GM12878 (cell line): Measurements from ENCODE around the gene DIDO1. TPM values are rescaled to one million over a fixed set of nuclear protein-coding genes. Genes with fewer than 3 reads are reported as not detected.

Experiments
- ATAC-seq: fragments of 200-7000 bp; cut with Tn5 transposase; 3 replicates; pipeline ENCODE4 v1.9.1; 2020; ENCODE audit warnings: mild to moderate bottlenecking, moderate library complexity
- BruUV-seq: library from RNA; stranded (reverse); fragments of 400-500 nt; replicated peaks from 2 replicates; lab custom pipeline; 2021; lab: Mats Ljungman, UMichigan
- CTCF ChIA-PET: fragments of 300-600 bp; sonication (Branson Sonifier 250); formaldehyde crosslinking; extraction: SDS; loops from one replicate; lab custom pipeline; 2021; ENCODE audit warnings: inconsistent platforms; lab: Yijun Ruan, JAX
- POLR2A ChIA-PET: fragments of 350-600 bp; formaldehyde crosslinking; extraction: SDS; loops from one replicate; lab custom pipeline; 2021; ENCODE audit warnings: inconsistent platforms; lab: Charles Lee
- RAD21 ChIA-PET: fragments of 300-600 bp; sonication (Branson Sonifier 250); formaldehyde crosslinking; loops from one replicate; lab custom pipeline; 2023; ENCODE audit warnings: antibody characterized with exemption; ENCODE audit not compliant: unreplicated experiment; lab: Charles Lee
- SMC1A ChIA-PET: fragments of 300-600 bp; sonication (Branson Sonifier 250); formaldehyde crosslinking; loops from one replicate; lab custom pipeline; 2023; ENCODE audit not compliant: unreplicated experiment, uncharacterized antibody; lab: Charles Lee
- DNase-seq: peaks from one replicate; pipeline ENCODE4 v3.0.0-alpha.2; 2011; ENCODE audit warnings: low read depth, low spot score
- FAIRE-seq: peaks from 3 replicates; lab custom pipeline; 2011; peaks lifted over from hg19 to GRCh38; lab: Jason Lieb, UNC
- H2AFZ ChIP-seq: 2 replicates; pipeline ENCODE4 v1.6.0; 2011; ENCODE audit warnings: low read depth, low read length, control low read depth; ENCODE audit not compliant: control insufficient read depth
- H3K27ac ChIP-seq: 2 replicates; pipeline ENCODE4 v1.5.1; 2011; ENCODE audit warnings: control low read depth; ENCODE audit not compliant: control insufficient read depth, insufficient read depth
- H3K27me3 ChIP-seq, 2 experiments: replicated peaks in 1 of 2; 2 replicates each; pipeline versions ENCODE4 v1.6.0 to v1.6.1; 2011; ENCODE audit warnings: low read length in 1 of 2; ENCODE audit not compliant: control insufficient read depth in 2 of 2, insufficient read depth in 2 of 2
- H3K36me3 ChIP-seq, 2 experiments: 2 replicates each; pipeline ENCODE4 v1.5.1; 2011; ENCODE audit warnings: low read length in 1 of 2; ENCODE audit not compliant: control insufficient read depth in 2 of 2, insufficient read depth in 2 of 2
- H3K4me1 ChIP-seq: 2 replicates; pipeline ENCODE4 v1.6.1; 2011; ENCODE audit warnings: mild to moderate bottlenecking, low read length, moderate library complexity, mixed read lengths; ENCODE audit not compliant: control insufficient read depth, insufficient read depth
- H3K4me2 ChIP-seq: 2 replicates; pipeline ENCODE4 v1.6.0; 2011; ENCODE audit warnings: control low read depth; ENCODE audit not compliant: control insufficient read depth, insufficient read depth
- H3K4me3 ChIP-seq: fragments of 200-600 bp; sonication (generic); 2 replicates; pipeline ENCODE4 v1.5.1; 2016
- H3K79me2 ChIP-seq: 2 replicates; pipeline ENCODE4 v1.6.0; 2011; ENCODE audit warnings: low read length; ENCODE audit not compliant: control insufficient read depth, insufficient read depth
- H3K9ac ChIP-seq: 2 replicates; pipeline ENCODE4 v1.8.0; 2011; ENCODE audit warnings: low read length, control low read depth, mixed read lengths; ENCODE audit not compliant: control insufficient read depth, insufficient read depth
- H3K9me3 ChIP-seq: replicated peaks from 3 replicates; pipeline ENCODE4 v1.5.1; 2011; ENCODE audit warnings: mild to moderate bottlenecking, low read length; ENCODE audit not compliant: control insufficient read depth, insufficient read depth
- H4K20me1 ChIP-seq: 2 replicates; pipeline ENCODE4 v1.6.0; 2011; ENCODE audit not compliant: control insufficient read depth, insufficient read depth
- WGBS: methylation state at CpG from one replicate; pipeline ENCODE4 v1.1.6; 2016; ENCODE audit warnings: low lambda C conversion rate; ENCODE audit not compliant: insufficient replicate concordance, insufficient coverage; ENCODE audit errors: missing lambda C conversion rate; 5-methylcytosine and 5-hydroxymethylcytosine counted together
- in situ Hi-C: fragments of 300-500 bp; cut with MboI; formaldehyde crosslinking; loops from 9 replicates; pipeline ENCODE4 v1.14.3; 2018; ENCODE audit warnings: mixed read lengths
- intact Hi-C: fragments of 100-400 bp; cut with micrococcal nuclease; formaldehyde crosslinking; loops from one replicate; pipeline ENCODE4 v1.14.2; 2022; ENCODE audit not compliant: unreplicated experiment
- polyA plus RNA-seq, 11 experiments: library from polyadenylated mRNA; depleted of rRNA in 4 of 11; unstranded in 6 of 11; stranded (reverse) in 5 of 11; fragments of >200 nt; fragmentation: Nextera tagmentation in 4 of 11; fragmentation: Illumina TruSeq in 1 of 11; extraction: Ambion mirVana in 4 of 11; extraction: Trizol in 1 of 11; gene quantifications; 1 replicate in 1 of 11; 2 replicates in 10 of 11; pipeline versions ENCODE4 v1.2.1 to v1.2.3, GENCODE V29; 2011 to 2016; ENCODE audit warnings: inconsistent platforms in 2 of 11, missing spikeins in 2 of 11, low read depth in 1 of 11
- total RNA-seq, 4 experiments: library from RNA; depleted of rRNA in 3 of 4; stranded (reverse); fragments of >200 nt in 3 of 4; fragmentation: Illumina TruSeq in 1 of 4; extraction: Trizol in 1 of 4; gene quantifications; 2 replicates each; pipeline versions ENCODE4 v1.2.1 to v1.2.3, GENCODE V29; 2013 to 2021
- TF ChIP-seq, protein P1 (sequence below): fragments of 450-650 bp; IDR thresholded peaks from 2 replicates; pipeline ENCODE4 v1.6.1; 2018; ENCODE audit warnings: borderline replicate concordance, mild to moderate bottlenecking; ENCODE audit not compliant: partially characterized antibody
- TF ChIP-seq, protein P2 (sequence below): fragments of 450-650 bp; IDR thresholded peaks from 2 replicates; pipeline ENCODE4 v1.6.1; 2017; ENCODE audit warnings: low read depth, mild to moderate bottlenecking, moderate library complexity
- TF ChIP-seq, protein P3 (sequence below): fragments of 450-650 bp; formaldehyde crosslinking; IDR thresholded peaks from 2 replicates; pipeline ENCODE4 v1.4.0; 2022; ENCODE audit warnings: mild to moderate bottlenecking, moderate library complexity

The DIDO1 gene
- total and polyA plus RNA-seq, 10 of the 15 experiments (the other 5 are each of a cell fraction or from before 2014, with no cell fraction given) = 5.5 to 56.4 (median 38.4) TPM

DNA sequence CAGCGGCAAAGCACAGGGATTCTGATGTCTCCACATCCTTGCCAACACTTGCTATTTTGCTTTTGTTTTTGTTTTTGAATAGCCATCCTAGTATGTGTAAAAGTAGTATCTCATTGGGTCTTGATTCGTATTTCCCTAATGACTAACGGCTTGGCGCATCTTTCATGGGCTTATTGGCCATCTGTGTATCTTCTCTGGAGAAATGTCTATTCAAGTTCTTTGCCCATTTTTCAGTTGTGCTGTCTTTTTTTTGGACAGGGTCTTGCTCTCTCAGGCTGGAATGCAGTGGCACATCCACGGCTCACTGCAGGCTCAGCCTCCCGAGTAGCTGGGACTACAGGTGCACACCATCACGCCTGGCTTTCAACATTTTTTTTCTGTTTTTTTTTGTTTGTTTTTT, 82.1 kb downstream of the DIDO1 start:
- no peak overlapping the region for H3K27ac ChIP-seq
- H3K4me3 ChIP-seq = no peak overlapping the region
- H3K9ac ChIP-seq = no peak overlapping the region
- intact Hi-C loops = no loop called here
- no peak overlapping the region for H3K4me2 ChIP-seq
- POLR2A ChIA-PET = interaction anchor here (0.6 kb wide), 1 partner anchor 22 kb away, joined by 3 read pairs; no protein-coding TSS in a partner anchor
- TF ChIP-seq, protein P1, sequence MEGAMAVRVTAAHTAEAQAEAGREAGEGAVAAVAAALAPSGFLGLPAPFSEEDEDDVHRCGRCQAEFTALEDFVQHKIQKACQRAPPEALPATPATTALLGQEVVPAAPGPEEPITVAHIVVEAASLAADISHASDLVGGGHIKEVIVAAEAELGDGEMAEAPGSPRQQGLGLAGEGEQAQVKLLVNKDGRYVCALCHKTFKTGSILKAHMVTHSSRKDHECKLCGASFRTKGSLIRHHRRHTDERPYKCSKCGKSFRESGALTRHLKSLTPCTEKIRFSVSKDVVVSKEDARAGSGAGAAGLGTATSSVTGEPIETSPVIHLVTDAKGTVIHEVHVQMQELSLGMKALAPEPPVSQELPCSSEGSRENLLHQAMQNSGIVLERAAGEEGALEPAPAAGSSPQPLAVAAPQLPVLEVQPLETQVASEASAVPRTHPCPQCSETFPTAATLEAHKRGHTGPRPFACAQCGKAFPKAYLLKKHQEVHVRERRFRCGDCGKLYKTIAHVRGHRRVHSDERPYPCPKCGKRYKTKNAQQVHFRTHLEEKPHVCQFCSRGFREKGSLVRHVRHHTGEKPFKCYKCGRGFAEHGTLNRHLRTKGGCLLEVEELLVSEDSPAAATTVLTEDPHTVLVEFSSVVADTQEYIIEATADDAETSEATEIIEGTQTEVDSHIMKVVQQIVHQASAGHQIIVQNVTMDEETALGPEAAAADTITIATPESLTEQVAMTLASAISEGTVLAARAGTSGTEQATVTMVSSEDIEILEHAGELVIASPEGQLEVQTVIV = no peak
- TF ChIP-seq, protein P2, sequence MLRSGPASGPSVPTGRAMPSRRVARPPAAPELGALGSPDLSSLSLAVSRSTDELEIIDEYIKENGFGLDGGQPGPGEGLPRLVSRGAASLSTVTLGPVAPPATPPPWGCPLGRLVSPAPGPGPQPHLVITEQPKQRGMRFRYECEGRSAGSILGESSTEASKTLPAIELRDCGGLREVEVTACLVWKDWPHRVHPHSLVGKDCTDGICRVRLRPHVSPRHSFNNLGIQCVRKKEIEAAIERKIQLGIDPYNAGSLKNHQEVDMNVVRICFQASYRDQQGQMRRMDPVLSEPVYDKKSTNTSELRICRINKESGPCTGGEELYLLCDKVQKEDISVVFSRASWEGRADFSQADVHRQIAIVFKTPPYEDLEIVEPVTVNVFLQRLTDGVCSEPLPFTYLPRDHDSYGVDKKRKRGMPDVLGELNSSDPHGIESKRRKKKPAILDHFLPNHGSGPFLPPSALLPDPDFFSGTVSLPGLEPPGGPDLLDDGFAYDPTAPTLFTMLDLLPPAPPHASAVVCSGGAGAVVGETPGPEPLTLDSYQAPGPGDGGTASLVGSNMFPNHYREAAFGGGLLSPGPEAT = no peak
- TF ChIP-seq, protein P3, sequence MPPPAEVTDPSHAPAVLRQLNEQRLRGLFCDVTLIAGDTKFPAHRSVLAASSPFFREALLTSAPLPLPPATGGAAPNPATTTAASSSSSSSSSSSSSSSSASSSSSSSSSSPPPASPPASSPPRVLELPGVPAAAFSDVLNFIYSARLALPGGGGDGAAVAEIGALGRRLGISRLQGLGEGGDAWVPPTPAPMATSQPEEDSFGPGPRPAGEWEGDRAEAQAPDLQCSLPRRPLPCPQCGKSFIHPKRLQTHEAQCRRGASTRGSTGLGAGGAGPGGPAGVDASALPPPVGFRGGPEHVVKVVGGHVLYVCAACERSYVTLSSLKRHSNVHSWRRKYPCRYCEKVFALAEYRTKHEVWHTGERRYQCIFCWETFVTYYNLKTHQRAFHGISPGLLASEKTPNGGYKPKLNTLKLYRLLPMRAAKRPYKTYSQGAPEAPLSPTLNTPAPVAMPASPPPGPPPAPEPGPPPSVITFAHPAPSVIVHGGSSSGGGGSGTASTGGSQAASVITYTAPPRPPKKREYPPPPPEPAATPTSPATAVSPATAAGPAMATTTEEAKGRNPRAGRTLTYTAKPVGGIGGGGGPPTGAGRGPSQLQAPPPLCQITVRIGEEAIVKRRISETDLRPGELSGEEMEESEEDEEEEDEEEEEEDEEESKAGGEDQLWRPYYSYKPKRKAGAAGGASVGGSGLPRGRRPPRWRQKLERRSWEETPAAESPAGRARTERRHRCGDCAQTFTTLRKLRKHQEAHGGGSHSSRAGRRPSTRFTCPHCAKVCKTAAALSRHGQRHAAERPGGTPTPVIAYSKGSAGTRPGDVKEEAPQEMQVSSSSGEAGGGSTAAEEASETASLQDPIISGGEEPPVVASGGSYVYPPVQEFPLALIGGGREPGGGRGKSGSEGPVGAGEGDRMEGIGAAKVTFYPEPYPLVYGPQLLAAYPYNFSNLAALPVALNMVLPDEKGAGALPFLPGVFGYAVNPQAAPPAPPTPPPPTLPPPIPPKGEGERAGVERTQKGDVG (CRISPR knock-in tag) = no peak
- TF ChIP-seq, all 136 proteins: peak for 0
- Histone ChIP-seq H3K36me3 (peaks cover 0 to 3% of the 10 kb centered on the region in 2 experiments; a peak in 1 of 4 replicates), H4K20me1 (no peaks in the 10 kb centered on the region; the same call in 1 of the 2 replicates), H3K27me3 (no peaks in the 10 kb centered on the region; a peak in 1 of 4 replicates), H3K79me2 (no peaks in the 10 kb centered on the region), H3K4me1 (no peaks in the 10 kb centered on the region), H2AFZ (no peak overlapping the region), H3K9me3 (no peaks in the 10 kb centered on the region)
- no TSS peak for BruUV-seq
- ChIA-PET CTCF (interaction anchor here (0.6 to 0.7 kb wide), 3 partner anchors 9 to 167 kb away, joined by 3 to 5 read pairs (median 4); no protein-coding TSS in a partner anchor), SMC1A (no interaction called here), RAD21 (interaction anchor here (1.0 kb wide), 1 partner anchor 165 kb away, joined by 3 read pairs; no protein-coding TSS in a partner anchor)
- DNase-seq = no peak
- in situ Hi-C loops = no loop called here
- no peak for FAIRE-seq
- 87% methylated on average over 7 of the region's 7 CpGs for WGBS
- ATAC-seq = no peak
